ENCODE measurements around the gene ADAMTS4. TPM values are rescaled to one million over a fixed set of nuclear protein-coding genes. Genes with fewer than 3 reads are reported as not detected.

ADAMTS4 gene
- total and polyA plus RNA-seq, 2 of the 4 experiments (the other 2 are of a cell fraction), result 0.39 to 0.72 TPM

- Histone ChIP-seq H2AK9ac (replicated peaks; ENCODE audit: low read depth, low read length, poor library complexity) (no peak overlapping the region), H2BK120ac (ENCODE audit: low read depth, low read length) (no peak overlapping the region), H3K9me3 (ENCODE audit: control insufficient read depth, insufficient read depth, low read length) (no peaks in the 10 kb centered on the region), H4K8ac (ENCODE audit: low read depth in 2 of 2, low read length in 2 of 2) (no peak overlapping the region), H2BK20ac (ENCODE audit: low read depth, low read length) (no peak overlapping the region), H3K4me2 (ENCODE audit: low read depth, low read length) (no peak overlapping the region), H2BK5ac (ENCODE audit: low read depth, low read length, poor library complexity, severe bottlenecking) (no peak overlapping the region), H2AFZ (replicated peaks; ENCODE audit: low read length, poor library complexity) (no peak overlapping the region), H4K5ac (ENCODE audit: low read depth, low read length) (no peak overlapping the region), H2AK5ac (ENCODE audit: low read depth, low read length) (no peak overlapping the region), H3K9me1 (ENCODE audit: insufficient read depth, low read length) (no peaks in the 10 kb centered on the region; the same call in 1 of the 2 replicates), H3K9ac (ENCODE audit: low read depth, low read length) (no peak overlapping the region), H3K4me3 (ENCODE audit: insufficient read depth, low read depth, low read length) (no peak overlapping the region), H3K36me3 (ENCODE audit: control insufficient read depth, insufficient read depth, low read length) (no peaks in the 10 kb centered on the region), H3K23ac (ENCODE audit: low read depth, low read length) (no peak overlapping the region), H3K56ac (ENCODE audit: extremely low read depth, insufficient read depth, low read length) (no peak overlapping the region), H3K4me1 (ENCODE audit: control insufficient read depth, insufficient read depth, low read length) (no peaks in the 10 kb centered on the region), H2BK15ac (ENCODE audit: low read depth, low read length) (no peak overlapping the region), H3K27me3 (ENCODE audit: control insufficient read depth, insufficient read depth, low read length) (no peaks in the 10 kb centered on the region), H4K20me1 (ENCODE audit: insufficient read depth, low read length) (no peaks in the 10 kb centered on the region; the same call in 1 of the 2 replicates), H3K18ac (ENCODE audit: low read depth, low read length) (no peak overlapping the region), H3K14ac (replicated peaks; ENCODE audit: low read depth, low read length) (no peak overlapping the region), H3K79me1 (ENCODE audit: low read depth in 1 of 2, low read length in 2 of 2) (peaks cover 11 to 36% of the 10 kb centered on the region in 2 experiments; a peak in 3 of 4 replicates), H4K91ac (ENCODE audit: insufficient read depth, low read depth, low read length) (no peak overlapping the region), H3K27ac (ENCODE audit: insufficient read depth, low read length) (no peak overlapping the region), H3K4ac (ENCODE audit: low read depth, low read length) (no peak overlapping the region)
- intact Hi-C loops (cut with micrococcal nuclease) (loop anchor here (2.0 kb wide), 1 partner anchor 412 kb away; no protein-coding TSS in a partner anchor), in situ Hi-C loops (cut with MboI; ENCODE audit: low sequenced_read_pairs) (no loop called here), dilution Hi-C loops (cut with HindIII; ENCODE audit: low sequenced_read_pairs, unreplicated experiment) (no loop called here)
- BruUV-seq (replicated peaks), result no TSS peak
- DNase-seq (no peak), ATAC-seq (ENCODE audit: low read depth) (no peak)
- TF ChIP-seq ELK1 (IDR thresholded peaks at IDR 0.05; ENCODE audit: borderline replicate concordance, low read depth, low read length), result no peak
- no peak for TF ChIP-seq RCOR1 (IDR thresholded peaks at IDR 0.05; ENCODE audit: insufficient replicate concordance, low read length)
- no peak for TF ChIP-seq NFE2L2 (IDR thresholded peaks at IDR 0.05; ENCODE audit: low read depth, low read length)
- POLR2A ChIA-PET (ENCODE audit: unreplicated experiment), result no interaction called here
- WGBS, 2 experiments (ENCODE audit: extremely low coverage in 2 of 2, insufficient read length in 1 of 2), result 100% methylated on average over 1 of the region's 1 CpG; no CpG with 5 or more reads in 1 of the 2 experiments
- CTCF ChIA-PET, result no interaction called here
Measured at GRCh38 chr1:161138431-161138830, 60.4 kb downstream of the ADAMTS4 start.

Measured in IMR-90 (cell line).